Esophagus (tissue), 2 donors: ENCODE results near the gene GCK. TPM values are rescaled to one million over a fixed set of nuclear protein-coding genes. Genes with fewer than 3 reads are reported as not detected.

Experiments
- H3K27ac ChIP-seq, 2 donors: one replicate each; pipeline ENCODE4 v1.5.1; 2013; ENCODE audit warnings: low read depth in 2 of 2, mild to moderate bottlenecking in 2 of 2, inconsistent platforms in 1 of 2, low read length in 1 of 2, moderate library complexity in 1 of 2
- H3K27me3 ChIP-seq, 2 donors: one replicate each; pipeline ENCODE4 v1.6.1; 2013; ENCODE audit warnings: low read length in 2 of 2, control low read depth in 1 of 2, mild to moderate bottlenecking in 1 of 2; ENCODE audit not compliant: insufficient read depth in 2 of 2, control insufficient read depth in 1 of 2
- H3K36me3 ChIP-seq, 2 donors: one replicate each; pipeline ENCODE4 v1.6.1; 2013; ENCODE audit warnings: low read length in 1 of 2; ENCODE audit not compliant: control insufficient read depth in 2 of 2, insufficient read depth in 2 of 2
- H3K4me1 ChIP-seq, 2 donors: one replicate each; pipeline ENCODE4 v1.6.1; 2013; ENCODE audit warnings: low read length in 1 of 2; ENCODE audit not compliant: control insufficient read depth in 2 of 2, insufficient read depth in 2 of 2
- H3K4me3 ChIP-seq, 2 donors: one replicate each; pipeline ENCODE4 v1.5.1; 2013; ENCODE audit warnings: low read length in 2 of 2, mild to moderate bottlenecking in 2 of 2, low read depth in 1 of 2, moderate library complexity in 1 of 2
- H3K9me3 ChIP-seq, 2 donors: one replicate each; pipeline ENCODE4 v1.6.1; 2013; ENCODE audit warnings: mild to moderate bottlenecking in 2 of 2, low read depth in 1 of 2, low read length in 1 of 2, moderate library complexity in 1 of 2; ENCODE audit not compliant: control insufficient read depth in 2 of 2, insufficient read depth in 1 of 2
- WGBS, 2 donors: extraction: QIAGEN DNeasy Blood & Tissue Kit; methylation state at CpG; one replicate each; pipeline ENCODE4 v1.1.7; 2013; 5-methylcytosine and 5-hydroxymethylcytosine counted together
- polyA plus RNA-seq, 2 donors: library from polyadenylated mRNA; stranded (reverse); fragments of 200-250 nt; gene quantifications; one replicate each; pipeline ENCODE4 v1.2.3, GENCODE V29; 2013
- donor health status: healthy with polysubstance abuse.
- donor health status: Bipolar disorder and iron deficiency.

Gene GCK
- polyA plus RNA-seq, 2 donors = 0.18 to 0.27 TPM

DNA sequence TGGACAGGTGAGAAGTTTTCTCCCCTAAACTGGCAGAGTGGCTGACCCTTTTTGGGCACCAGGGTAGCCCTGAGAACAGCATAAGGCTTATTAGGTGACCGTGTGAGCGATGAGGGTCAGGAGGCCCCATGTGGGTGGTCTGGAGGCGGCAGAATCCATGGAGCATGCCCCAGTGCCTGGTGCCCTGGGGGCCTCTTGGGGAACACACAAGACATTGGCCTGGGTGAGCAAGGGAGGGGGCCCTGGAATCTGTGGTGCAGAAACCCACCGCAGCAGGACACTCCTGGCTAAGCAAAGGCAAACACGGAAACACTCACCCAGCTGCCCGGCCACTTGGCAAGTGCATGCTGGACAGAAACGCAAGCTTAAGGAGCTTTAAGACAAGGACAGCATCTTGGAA lies 41.0 kb upstream of the GCK start:
- H3K9me3 ChIP-seq = no peaks in the 10 kb centered on the region
- no peak overlapping the region for H3K27ac ChIP-seq
- 86 to 90% methylated on average over 7 of the region's 7 CpGs for WGBS, 2 donors

GRCh38 chr7:44229546-44230105 lies 40.4 kb upstream of the GCK start:
- Histone ChIP-seq H3K27me3 (no peaks in the 10 kb centered on the region), H3K27ac (no peak overlapping the region), H3K9me3 (no peaks in the 10 kb centered on the region), H3K36me3 (no peaks in the 10 kb centered on the region), H3K4me1 (no peaks in the 10 kb centered on the region), H3K4me3 (no peak overlapping the region)
- 60 to 69% methylated on average over 11 of the region's 11 CpGs for WGBS, 2 donors

More for the DNA sequence above, 41.0 kb upstream of the GCK start:
- H3K27me3 ChIP-seq = no peaks in the 10 kb centered on the region
- no peak overlapping the region for H3K4me3 ChIP-seq
- no peaks in the 10 kb centered on the region for H3K4me1 ChIP-seq
- H3K36me3 ChIP-seq = no peaks in the 10 kb centered on the region

DNA sequence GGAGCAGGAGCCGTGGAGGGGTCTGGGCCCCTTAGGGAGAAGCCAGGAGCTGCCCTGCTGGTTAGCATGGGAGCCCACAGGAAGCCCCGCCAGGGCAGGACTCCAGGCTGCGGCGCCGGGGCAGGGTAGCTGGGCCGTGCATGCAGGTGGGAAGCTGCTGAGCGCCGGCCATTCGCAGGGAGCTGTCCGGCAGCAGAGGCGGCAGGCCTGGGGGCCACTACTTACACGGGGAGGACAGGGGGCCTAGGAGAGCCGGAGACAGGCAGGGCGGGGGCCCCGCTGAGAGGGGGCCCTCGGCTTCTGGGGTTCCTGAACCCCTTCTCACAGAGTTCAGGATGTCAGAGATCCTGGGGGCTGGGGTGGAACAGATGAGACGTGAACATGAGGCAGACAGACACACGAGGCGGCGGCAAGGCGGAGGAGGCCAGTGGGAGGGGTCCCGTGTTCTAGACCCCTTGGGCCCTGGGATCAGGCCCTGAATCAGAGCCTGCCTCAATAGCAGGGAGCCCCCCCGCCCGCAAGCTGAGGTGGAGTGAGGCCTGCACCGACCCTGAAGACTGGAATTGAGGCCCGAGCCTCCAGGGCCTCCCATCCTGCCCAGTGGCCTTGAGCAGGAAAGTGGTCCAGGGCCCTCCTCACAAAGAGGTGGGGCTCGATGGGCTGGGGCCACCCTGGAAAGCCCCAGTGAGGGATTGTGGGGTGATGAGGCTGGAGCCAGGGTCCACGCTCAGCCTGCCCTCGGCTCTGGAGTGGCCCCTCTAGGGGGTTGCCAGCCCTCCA lies 39.5 kb upstream of the GCK start:
- Histone ChIP-seq H3K36me3 (no peaks in the 10 kb centered on the region), H3K27me3 (no peaks in the 10 kb centered on the region), H3K9me3 (no peaks in the 10 kb centered on the region), H3K27ac (no peak overlapping the region), H3K4me3 (no peak overlapping the region), H3K4me1 (peaks cover 0 to 4% of the 10 kb centered on the region in 2 donors)
- 85 to 86% methylated on average over 26 to 29 of the region's 29 CpGs for WGBS, 2 donors

DNA sequence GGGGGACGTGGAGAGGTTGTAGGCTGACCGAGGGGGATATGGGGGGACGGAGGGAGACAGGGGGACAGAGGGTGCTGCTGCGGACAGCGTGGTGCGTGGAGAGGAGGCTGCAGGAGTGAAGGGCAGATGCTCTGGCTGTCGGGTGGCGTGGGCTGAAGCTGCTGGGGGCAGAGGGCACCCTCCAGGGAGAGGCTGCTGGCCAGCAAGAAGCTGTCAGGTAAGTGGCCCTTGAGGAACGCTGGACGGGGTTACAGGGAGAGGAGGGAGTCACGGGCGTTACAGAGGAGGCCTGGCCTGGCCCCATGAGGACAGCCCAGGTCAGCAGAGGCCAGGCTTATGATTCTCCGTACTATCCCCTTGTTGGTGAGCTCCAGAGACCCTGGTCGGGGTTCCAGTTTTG lies 38.7 kb upstream of the GCK start:
- no peak overlapping the region for H3K27ac ChIP-seq
- no peaks in the 10 kb centered on the region for H3K9me3 ChIP-seq
- 82% methylated on average over 14 of the region's 14 CpGs for WGBS, 2 donors
- H3K36me3 ChIP-seq = no peaks in the 10 kb centered on the region
- H3K4me3 ChIP-seq = no peak overlapping the region
- peaks cover 0 to 9% of the 10 kb centered on the region in 2 donors for H3K4me1 ChIP-seq
- no peaks in the 10 kb centered on the region for H3K27me3 ChIP-seq

DNA sequence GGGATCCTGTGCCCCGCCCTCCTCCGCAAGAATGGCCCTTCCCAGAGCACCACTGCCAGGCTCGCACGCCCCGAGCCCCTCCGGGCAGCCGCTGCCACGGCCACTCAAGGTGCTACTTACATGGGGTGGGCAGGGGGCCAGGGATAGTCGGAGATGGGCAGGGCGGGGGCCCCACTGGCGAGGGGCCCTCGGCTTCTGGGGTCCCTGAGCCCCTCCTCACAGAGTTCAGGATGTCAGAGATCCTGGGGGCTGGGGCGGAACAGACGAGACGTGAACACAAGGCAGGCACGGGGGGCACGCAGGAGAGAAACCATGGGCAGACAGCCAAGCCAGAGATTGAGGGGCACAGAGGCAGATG lies 37.1 kb upstream of the GCK start:
- Histone ChIP-seq H3K27me3 (no peaks in the 10 kb centered on the region), H3K9me3 (no peaks in the 10 kb centered on the region), H3K27ac (no peak overlapping the region), H3K4me1 (peaks cover 0 to 9% of the 10 kb centered on the region in 2 donors), H3K4me3 (no peak overlapping the region), H3K36me3 (no peaks in the 10 kb centered on the region)
- 66 to 73% methylated on average over 17 of the region's 17 CpGs for WGBS, 2 donors

GRCh38 chr7:44225566-44226395 lies 36.5 kb upstream of the GCK start:
- no peak overlapping the region for H3K27ac ChIP-seq
- no peaks in the 10 kb centered on the region for H3K36me3 ChIP-seq
- no peak overlapping the region for H3K4me3 ChIP-seq
- no peaks in the 10 kb centered on the region for H3K9me3 ChIP-seq
- 59 to 68% methylated on average over 24 to 26 of the region's 26 CpGs for WGBS, 2 donors
- peaks cover 0 to 9% of the 10 kb centered on the region in 2 donors for H3K4me1 ChIP-seq
- H3K27me3 ChIP-seq = no peaks in the 10 kb centered on the region

- 51 to 67% methylated on average over 7 to 10 of the region's 10 CpGs for WGBS, 2 donors
- H3K4me3 ChIP-seq = no peak overlapping the region
- no peaks in the 10 kb centered on the region for H3K9me3 ChIP-seq
- H3K4me1 ChIP-seq = peaks cover 0 to 9% of the 10 kb centered on the region in 2 donors
- no peaks in the 10 kb centered on the region for H3K27me3 ChIP-seq
- H3K27ac ChIP-seq = no peak overlapping the region
- H3K36me3 ChIP-seq = no peaks in the 10 kb centered on the region
These were observed 35.8 kb upstream of the GCK start for GRCh38 chr7:44224974-44225565.

- H3K4me3 ChIP-seq = no peak overlapping the region
- H3K36me3 ChIP-seq = no peaks in the 10 kb centered on the region
- H3K27me3 ChIP-seq = no peaks in the 10 kb centered on the region
- H3K4me1 ChIP-seq = peaks cover 0 to 9% of the 10 kb centered on the region in 2 donors
- WGBS, 2 donors = 39 to 44% methylated on average over 18 of the region's 18 CpGs
- H3K9me3 ChIP-seq = no peaks in the 10 kb centered on the region
- no peak overlapping the region for H3K27ac ChIP-seq
These were observed 35.1 kb upstream of the GCK start for GRCh38 chr7:44224080-44224973.
